ENCODE measurements around the gene ATG16L1. TPM values are rescaled to one million over a fixed set of nuclear protein-coding genes. Genes with fewer than 3 reads are reported as not detected.
A peak's percentile ranks its signal among the peaks of the same experiment; 100 is the strongest.

Gene ATG16L1
- total and polyA plus RNA-seq, 2 of the 4 experiments (the other 2 are of a cell fraction) = 20.0 to 26.2 TPM

DNA sequence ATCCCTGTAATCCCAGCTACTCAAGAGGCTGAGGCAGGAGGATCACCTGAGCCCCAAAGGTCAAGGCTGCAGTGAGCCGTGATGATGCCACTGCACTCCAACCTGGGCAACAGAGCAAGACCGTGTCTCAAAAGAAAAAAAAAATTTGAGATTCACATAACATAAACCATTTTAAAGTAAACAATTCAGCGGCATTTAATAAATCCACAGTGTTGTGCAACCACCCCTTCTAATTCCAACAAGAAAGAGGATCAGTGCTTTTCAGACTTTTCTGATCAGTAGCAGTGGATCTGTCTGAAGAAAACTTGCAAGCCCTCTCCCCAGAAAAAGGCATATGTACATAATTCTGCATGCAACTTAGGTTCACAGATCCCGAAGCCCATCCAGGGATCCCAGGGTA, 48.9 kb downstream of the ATG16L1 start:
- no TSS peak for BruUV-seq (replicated peaks)
- Histone ChIP-seq H3K18ac (ENCODE audit: low read depth, low read length) (no peak overlapping the region), H3K27ac (ENCODE audit: insufficient read depth, low read length) (no peak overlapping the region), H2AK9ac (replicated peaks; ENCODE audit: low read depth, low read length, poor library complexity) (no peak overlapping the region), H3K36me3 (ENCODE audit: control insufficient read depth, insufficient read depth, low read length) (peaks cover 11% of the 10 kb centered on the region), H3K79me1 (ENCODE audit: low read depth in 1 of 2, low read length in 2 of 2) (no peaks in the 10 kb centered on the region), H3K23ac (ENCODE audit: low read depth, low read length) (no peak overlapping the region), H3K14ac (replicated peaks; ENCODE audit: low read depth, low read length) (no peak overlapping the region), H2AK5ac (ENCODE audit: low read depth, low read length) (no peak overlapping the region), H4K91ac (ENCODE audit: insufficient read depth, low read depth, low read length) (no peak overlapping the region), H3K4me1 (ENCODE audit: control insufficient read depth, insufficient read depth, low read length) (peaks cover 7% of the 10 kb centered on the region; the same call in 1 of the 2 replicates), H2BK20ac (ENCODE audit: low read depth, low read length) (no peak overlapping the region), H3K27me3 (ENCODE audit: control insufficient read depth, insufficient read depth, low read length) (no peaks in the 10 kb centered on the region; the same call in 1 of the 2 replicates), H3K9ac (ENCODE audit: low read depth, low read length) (no peak overlapping the region), H3K4ac (ENCODE audit: low read depth, low read length) (no peak overlapping the region), H3K56ac (ENCODE audit: extremely low read depth, insufficient read depth, low read length) (no peak overlapping the region), H4K5ac (ENCODE audit: low read depth, low read length) (no peak overlapping the region), H3K4me3 (ENCODE audit: insufficient read depth, low read depth, low read length) (no peak overlapping the region), H3K9me3 (ENCODE audit: control insufficient read depth, insufficient read depth, low read length) (no peaks in the 10 kb centered on the region), H3K4me2 (ENCODE audit: low read depth, low read length) (no peak overlapping the region; the same call in 1 of the 2 replicates), H4K20me1 (ENCODE audit: insufficient read depth, low read length) (no peaks in the 10 kb centered on the region), H2AFZ (replicated peaks; ENCODE audit: low read length, poor library complexity) (no peak overlapping the region), H2BK15ac (ENCODE audit: low read depth, low read length) (no peak overlapping the region), H2BK5ac (ENCODE audit: low read depth, low read length, poor library complexity, severe bottlenecking) (no peak overlapping the region), H3K9me1 (ENCODE audit: insufficient read depth, low read length) (peaks cover 6% of the 10 kb centered on the region; the same call in 1 of the 2 replicates), H2BK120ac (ENCODE audit: low read depth, low read length) (no peak overlapping the region), H4K8ac (ENCODE audit: low read depth in 2 of 2, low read length in 2 of 2) (no peak overlapping the region)
- dilution Hi-C loops (cut with HindIII; ENCODE audit: low sequenced_read_pairs, unreplicated experiment) = no loop called here
- WGBS, 2 experiments (ENCODE audit: extremely low coverage in 2 of 2, insufficient read length in 1 of 2) = no CpG with 5 or more reads among the region's 4 CpGs
- ChIA-PET CTCF (no interaction called here), POLR2A (ENCODE audit: unreplicated experiment) (no interaction called here)
- peak; percentile 30 for DNase-seq
- in situ Hi-C loops (cut with MboI; ENCODE audit: low sequenced_read_pairs) = no loop called here
- intact Hi-C loops (cut with micrococcal nuclease) = no loop called here
- no peak for TF ChIP-seq MAZ (IDR thresholded peaks at IDR 0.05; ENCODE audit: borderline replicate concordance, low read depth, low read length)
- no peak for TF ChIP-seq CHD1 (IDR thresholded peaks at IDR 0.05; ENCODE audit: low read depth, low read length)
- TF ChIP-seq, protein P1, sequence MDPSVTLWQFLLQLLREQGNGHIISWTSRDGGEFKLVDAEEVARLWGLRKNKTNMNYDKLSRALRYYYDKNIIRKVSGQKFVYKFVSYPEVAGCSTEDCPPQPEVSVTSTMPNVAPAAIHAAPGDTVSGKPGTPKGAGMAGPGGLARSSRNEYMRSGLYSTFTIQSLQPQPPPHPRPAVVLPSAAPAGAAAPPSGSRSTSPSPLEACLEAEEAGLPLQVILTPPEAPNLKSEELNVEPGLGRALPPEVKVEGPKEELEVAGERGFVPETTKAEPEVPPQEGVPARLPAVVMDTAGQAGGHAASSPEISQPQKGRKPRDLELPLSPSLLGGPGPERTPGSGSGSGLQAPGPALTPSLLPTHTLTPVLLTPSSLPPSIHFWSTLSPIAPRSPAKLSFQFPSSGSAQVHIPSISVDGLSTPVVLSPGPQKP (IDR thresholded peaks at IDR 0.05; ENCODE audit: borderline replicate concordance, low read depth, low read length) = no peak
- no peak for TF ChIP-seq RFX5 (IDR thresholded peaks at IDR 0.05; ENCODE audit: low read depth, low read length)
- no peak for TF ChIP-seq MXI1 (IDR thresholded peaks at IDR 0.05; ENCODE audit: borderline replicate concordance, low read depth, low read length)
- TF ChIP-seq CEBPB (IDR thresholded peaks at IDR 0.05; ENCODE audit: low read depth, low read length) = peak; percentile 74
- TF ChIP-seq FOS (IDR thresholded peaks at IDR 0.05; ENCODE audit: low read depth, low read length) = no peak
- TF ChIP-seq MAFK (IDR thresholded peaks at IDR 0.05; ENCODE audit: low read depth, low read length) = no peak
- peak; percentile 55 for ATAC-seq (ENCODE audit: low read depth)

All from IMR-90 (cell line).